H54 (cell line): ENCODE measurements around the gene PLD6.

Experiments used
- DNase-seq: peaks from one replicate; pipeline ENCODE4 v3.0.0; 2011; ENCODE audit warnings: low spot score, mixed read lengths; ENCODE audit not compliant: insufficient read length
- FAIRE-seq: peaks from 3 replicates; lab custom pipeline; 2011; peaks lifted over from hg19 to GRCh38; lab: Jason Lieb, UNC
- POLR2A ChIP-seq: IDR thresholded peaks from 2 replicates; pipeline ENCODE4 v1.6.1; 2011; ENCODE audit warnings: low read depth, mild to moderate bottlenecking, low read length

The PLD6 gene

DNA sequence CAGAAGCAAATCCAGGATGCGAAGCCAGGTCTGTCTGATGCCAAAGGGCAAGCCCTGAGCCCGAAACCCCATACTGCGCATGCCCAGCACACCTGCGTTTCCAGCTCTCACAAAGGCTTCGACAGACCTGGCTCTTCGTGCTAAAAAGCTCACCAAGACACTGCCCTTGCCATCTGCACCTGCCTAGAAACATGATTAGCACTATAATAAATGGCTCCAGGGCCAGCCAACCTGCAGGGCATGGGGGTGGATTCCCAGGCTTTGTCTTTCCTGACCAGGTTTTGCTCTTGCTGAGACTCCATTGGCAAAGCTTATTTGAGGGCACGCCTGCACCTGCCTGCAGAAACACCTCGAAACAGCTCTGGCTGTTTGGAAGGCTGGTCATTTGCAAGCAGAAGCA, 14.4 kb upstream of the PLD6 start:
- no peak for DNase-seq
- no peak for FAIRE-seq
- no peak for TF ChIP-seq POLR2A

DNA sequence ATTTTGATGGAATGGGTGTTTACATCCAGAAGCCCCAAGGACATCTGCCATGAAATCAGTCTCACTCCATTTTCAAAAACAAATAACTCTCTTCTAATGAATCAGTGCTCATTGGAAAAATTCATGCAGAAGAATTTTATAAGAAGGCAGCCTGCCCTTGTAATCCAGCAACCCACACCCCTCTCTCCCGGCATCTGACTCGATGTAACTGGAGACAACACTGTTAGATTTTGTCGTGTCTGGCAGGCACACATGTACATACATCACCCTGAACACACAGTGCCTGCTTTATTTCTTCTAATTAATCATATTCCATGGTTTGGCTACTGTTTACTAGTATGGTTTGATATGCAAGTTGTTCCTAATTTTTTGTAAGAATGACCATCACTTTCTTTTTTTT, 11.9 kb upstream of the PLD6 start:
- FAIRE-seq, result no peak
- no peak for DNase-seq
- TF ChIP-seq POLR2A, result no peak

DNA sequence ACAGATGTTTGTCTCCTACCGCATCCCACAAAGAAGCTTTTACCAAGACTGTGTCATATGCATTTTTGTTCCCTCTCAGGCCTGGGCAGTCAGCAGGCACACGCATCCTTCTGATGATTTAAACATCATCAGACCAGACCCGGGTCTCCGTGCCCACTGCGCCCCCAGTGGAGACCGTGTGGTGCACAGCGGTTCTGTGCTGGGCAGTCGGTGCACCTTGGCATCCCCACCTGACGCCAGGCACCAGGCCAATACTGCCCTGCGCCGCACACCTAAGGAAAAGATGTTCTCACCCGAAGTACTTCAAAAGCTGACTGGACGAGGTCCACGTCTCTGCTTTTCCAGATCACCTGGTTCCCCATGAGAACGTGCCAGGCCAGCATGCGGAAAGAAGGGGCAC, 10.6 kb upstream of the PLD6 start:
- FAIRE-seq (no peak), DNase-seq (no peak)
- TF ChIP-seq POLR2A, result no peak

DNA sequence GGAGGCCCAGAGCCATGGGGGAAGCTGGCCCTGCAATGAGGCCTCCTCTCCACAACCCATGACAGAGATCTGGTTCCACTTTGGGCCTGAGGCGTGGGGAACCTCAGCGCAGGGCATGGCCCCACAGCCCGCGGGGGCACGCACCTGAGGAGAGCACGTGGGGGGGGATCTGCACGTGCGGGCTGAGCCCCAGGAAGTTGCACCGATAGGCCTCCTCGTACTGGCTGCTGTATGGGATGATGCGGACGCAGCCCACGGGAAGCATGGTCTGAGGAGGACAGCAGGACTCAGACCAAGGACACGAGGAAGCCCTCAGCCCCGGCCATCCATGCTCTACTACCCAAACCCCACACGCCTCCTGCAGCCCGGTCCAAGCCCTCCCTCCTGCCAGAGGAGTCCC, 10.1 kb upstream of the PLD6 start:
- no peak for TF ChIP-seq POLR2A
- no peak for FAIRE-seq
- DNase-seq, result no peak

DNA sequence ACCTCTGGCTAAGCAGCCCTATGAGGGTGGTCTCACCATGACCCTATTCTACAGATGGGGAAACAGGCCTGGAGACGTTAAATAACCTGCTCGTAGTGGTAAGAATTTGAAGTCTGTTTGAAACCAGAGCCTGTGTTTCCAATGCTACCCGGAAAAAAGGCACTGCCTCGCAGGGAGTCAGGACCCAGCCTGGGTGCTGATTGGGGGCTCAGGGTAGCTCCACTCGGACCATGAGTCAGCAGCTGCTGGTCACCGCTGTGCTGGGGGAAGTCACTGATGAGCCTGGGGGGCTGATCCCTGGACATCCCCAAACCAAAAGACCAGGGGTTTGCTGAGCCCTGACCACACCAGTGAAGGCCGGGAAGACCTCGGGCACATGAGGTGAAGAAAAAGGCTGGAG, 9.4 kb upstream of the PLD6 start:
- no peak for FAIRE-seq
- no peak for DNase-seq
- TF ChIP-seq POLR2A, result no peak

DNA sequence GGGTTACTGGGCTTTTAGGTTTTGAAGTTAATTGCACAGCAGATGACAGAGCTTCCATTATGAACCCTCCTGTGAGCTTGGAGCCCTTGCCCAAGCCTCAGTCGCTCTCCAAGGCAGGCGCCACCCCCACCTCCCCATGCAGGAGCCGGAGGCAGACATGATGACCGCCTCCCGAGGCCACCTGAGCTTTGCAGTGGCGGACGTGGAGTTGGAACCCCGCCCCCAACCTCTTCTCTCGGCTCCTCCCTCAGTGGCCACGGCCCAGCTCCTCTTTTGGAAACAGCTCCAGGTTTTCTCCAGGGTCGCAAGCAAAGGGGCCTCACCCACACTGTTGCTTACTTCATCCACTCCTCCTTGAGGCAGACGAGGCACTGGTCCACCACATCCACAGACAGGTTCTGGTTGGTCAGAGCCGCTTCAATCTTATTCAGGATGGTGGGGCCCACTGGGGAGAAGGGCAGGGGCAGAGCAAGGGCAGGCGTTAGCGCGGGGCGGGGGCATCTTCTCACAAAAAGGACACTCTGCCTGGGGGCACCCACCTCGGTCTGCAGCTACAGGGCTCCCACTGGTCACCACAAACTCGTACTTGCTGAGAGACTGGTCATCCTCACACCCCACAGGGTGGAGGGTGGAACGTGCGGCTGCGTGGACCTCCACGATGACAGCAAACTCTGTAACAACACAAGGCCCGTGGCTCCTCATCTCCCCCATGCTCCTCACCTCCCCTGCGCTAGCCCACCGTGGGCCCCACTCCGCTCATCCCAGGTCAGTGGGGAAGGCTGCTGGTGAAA, 8.7 kb upstream of the PLD6 start:
- TF ChIP-seq POLR2A, result no peak
- FAIRE-seq (no peak), DNase-seq (no peak)

DNA sequence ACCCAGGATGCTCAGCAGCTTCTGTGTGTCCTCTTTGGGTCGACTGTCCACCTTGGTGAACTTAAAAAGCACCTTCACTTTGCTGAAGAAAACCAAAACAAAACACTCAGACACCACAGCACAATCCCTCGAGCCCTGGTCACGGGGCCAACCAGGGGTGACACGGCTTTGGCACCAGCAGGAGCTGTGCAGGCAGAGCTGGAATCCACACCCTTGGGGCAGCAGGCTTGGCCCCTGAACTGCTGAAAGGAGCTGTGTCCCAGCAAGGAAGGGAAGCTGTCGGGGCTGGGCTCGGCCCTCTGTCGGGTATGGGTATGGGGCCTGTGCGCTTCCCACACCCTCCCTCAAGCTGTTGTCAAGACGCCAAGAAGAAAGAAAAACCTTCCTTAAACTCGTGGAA, 7.6 kb upstream of the PLD6 start:
- no peak for FAIRE-seq
- no peak for DNase-seq
- no peak for TF ChIP-seq POLR2A

DNA sequence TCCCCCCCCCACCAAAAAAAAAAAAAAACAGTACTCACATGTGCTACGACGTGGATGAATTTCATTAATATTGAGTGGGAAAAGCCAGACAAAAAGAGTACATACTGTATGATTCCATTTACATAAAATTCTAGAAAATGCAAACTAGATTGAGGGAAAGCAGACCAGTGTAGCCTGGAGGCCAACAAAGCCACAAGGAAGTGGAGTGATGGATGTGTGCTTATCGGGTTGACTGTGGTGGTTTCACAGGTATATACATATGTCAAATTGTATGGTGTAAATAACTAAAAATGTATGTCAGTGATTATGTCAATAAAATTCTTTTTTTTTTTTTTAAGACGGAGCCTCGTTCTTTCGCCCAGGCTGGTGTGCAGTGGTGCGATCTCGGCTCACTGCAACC, 1.9 kb upstream of the PLD6 start:
- FAIRE-seq (no peak), DNase-seq (no peak)
- TF ChIP-seq POLR2A, result no peak

DNA sequence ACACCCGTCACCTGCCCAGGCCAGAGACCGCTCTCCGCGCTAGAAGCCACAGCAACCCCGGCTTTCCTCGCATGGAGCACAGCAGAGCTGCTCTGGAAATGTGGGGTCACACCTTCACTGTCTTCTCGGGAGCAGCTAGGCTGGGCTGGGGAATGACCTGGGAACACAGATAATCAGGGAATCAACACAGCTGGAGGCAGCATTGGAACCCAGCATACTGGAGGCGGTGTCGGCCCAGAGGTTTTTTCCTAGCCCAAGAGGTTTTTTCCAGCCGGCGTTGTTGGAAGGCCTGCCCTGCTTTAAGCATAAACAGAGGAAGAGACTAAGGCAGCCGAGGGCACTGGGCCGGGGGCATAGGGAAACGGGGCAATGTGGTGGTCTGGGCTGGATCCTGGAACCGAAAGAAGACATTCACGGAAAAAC, 791 bp upstream of the PLD6 start:
- DNase-seq (no peak), FAIRE-seq (no peak)
- no peak for TF ChIP-seq POLR2A

DNA sequence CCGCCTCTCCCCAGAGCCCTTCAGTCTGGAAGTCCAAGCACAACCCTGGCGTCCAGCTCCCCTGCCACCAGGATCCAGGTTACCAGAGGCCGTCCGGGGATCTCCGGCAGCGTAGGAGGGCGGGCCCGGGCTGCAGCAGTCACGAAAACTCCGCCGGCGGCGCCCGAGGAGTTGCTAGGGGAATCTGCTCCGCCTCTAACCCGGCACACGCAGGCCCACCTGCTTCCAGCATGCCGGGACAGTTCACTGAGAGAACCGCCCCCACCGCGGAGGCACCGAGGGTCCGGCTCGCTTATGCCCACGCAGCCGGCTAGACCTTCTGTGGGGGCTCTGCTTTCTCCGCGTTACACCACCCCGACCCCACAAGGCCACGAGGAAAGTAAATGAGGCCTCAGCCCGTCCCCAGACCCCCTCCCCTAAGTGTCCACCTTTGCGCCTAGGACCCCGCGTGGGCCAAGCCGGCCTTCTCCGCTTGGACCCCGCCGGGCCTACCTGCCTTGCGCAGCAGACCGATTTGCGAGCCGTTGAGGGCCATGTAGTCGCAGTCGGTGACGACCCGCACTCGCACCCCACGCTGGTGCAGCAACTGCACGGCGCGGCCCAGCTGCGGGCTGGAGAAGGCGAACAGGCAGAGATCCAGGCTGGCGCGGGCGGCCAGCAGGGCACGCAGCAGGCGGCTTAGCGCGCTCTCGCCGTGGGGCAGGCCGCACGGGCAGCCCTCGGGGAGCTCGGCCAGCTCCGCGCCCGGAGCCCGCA, 587 bp downstream of the PLD6 start:
- TF ChIP-seq POLR2A, result 0 out of 2 replicates have a peak, but pooled peaks have one; percentile 12
- no peak for FAIRE-seq
- DNase-seq, result no peak

DNA sequence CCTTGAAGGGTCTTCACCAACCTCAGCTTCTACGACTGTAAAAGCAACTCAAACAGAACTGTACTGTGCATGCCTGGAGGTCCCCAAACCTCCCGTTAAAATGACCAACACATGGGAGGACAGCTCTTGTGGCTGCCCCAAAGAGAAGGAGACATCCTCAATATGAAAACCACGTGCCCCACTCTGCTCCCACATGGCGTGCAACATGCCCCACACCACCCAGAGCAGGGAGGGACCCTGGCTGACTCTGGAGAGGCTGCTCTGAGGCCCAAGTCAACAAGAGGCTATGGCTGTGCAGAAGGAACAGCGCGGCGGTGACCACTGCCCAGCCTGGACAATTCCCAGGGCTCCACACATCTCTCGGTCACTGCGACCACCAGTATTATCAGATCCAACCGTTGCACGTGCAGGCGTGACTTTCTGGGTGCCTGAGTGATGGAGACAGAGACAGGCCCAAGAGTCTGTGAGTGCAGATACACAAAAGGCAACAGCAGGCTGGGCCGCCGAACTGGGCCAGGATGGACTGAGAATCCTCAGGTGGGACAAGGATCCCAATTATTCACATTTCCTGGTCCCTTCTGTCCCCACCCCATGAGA, 1.4 kb downstream of the PLD6 start:
- DNase-seq (no peak), FAIRE-seq (no peak)
- no peak for TF ChIP-seq POLR2A

DNA sequence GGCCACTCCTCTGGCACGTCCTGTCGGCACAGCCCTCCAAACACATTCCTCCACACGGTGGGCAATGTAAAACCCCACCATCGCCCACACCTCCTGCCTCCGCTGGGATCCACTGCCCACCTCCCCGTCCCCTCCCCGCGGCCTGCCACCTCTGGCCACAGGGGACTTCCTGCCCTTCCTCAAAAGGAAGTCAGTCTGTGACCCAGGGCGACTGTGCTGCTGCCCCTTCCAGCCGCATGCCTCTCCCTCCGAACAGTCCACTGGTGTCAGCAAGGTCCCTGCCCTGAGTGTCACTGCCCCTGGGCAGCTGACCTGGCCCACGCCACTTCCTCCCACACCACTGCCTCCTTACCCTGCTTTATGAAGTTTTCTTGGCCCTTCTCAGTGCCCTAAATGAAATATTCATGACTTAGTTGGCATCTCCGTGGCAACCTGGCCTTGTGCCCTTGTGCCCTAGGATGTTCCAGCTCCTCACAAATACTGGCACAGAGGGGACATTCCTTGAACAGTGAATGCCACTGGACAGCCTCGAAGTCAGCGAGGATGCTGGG, 2.0 kb downstream of the PLD6 start:
- no peak for DNase-seq
- no peak for FAIRE-seq
- no peak for TF ChIP-seq POLR2A

DNA sequence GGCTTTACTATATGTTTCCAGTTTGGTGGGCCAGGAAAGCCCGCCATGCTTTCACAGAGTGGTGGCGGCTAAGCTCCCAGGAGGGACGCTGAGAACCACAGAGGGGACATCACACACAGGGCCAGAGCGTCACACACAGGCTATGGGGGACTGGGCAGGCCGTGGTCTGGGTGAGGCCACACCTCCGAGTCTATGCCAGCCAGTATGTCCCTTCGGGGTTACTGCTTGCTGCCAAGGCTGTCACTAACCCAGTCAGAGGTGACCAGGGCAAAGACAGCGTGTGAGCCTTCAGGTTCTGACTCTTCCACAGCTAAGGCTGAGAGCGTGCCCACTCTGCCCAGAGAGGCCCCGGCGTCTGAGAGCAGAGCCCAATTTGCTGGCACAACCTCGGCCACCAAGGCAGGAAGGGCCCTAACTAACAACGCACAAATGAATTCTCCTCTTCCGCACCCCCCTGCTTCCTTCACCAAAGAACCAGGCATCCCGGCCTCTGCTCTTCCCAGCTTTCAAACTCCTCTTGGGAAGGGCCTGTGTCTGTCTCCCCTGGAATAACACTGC, 2.9 kb downstream of the PLD6 start:
- no peak for TF ChIP-seq POLR2A
- DNase-seq, result no peak
- no peak for FAIRE-seq

DNA sequence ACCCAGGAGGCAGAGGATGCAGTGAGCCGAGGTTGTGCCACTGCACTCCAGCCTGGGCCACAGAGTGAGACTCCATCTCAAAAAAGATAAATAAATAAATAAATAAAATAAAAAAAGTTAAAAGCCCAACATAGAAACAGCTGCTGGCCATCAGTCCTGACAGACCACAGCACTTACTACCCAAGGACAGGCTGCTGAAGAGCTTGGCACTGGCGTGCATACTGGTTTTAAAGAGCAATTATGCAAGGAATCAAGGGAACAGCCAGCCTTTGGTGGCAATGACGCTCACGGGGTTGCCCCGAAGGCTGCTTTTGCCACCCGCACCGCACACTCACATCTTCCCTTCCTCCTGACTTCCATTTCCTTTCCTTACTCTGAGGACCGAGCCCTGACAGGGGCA, 4.2 kb downstream of the PLD6 start:
- no peak for DNase-seq
- FAIRE-seq, result no peak
- no peak for TF ChIP-seq POLR2A
